HepG2 (cell line): ENCODE data around the gene ZNF132. TPM values are rescaled to one million over a fixed set of nuclear protein-coding genes. Genes with fewer than 3 reads are reported as not detected.
A peak's percentile ranks its signal among the peaks of the same experiment; 100 is the strongest.

ENCODE experiments used
- BCLAF1 ChIP-seq: fragments of 450-650 bp; IDR thresholded peaks from 2 replicates; pipeline ENCODE4 v1.6.1; 2017; ENCODE audit warnings: mild to moderate bottlenecking
- CBX2 ChIP-seq, 2 experiments: fragments of 200-600 bp in 1 of 2; sonication (generic); formaldehyde crosslinking in 1 of 2; IDR thresholded peaks; 2 replicates each; pipeline versions ENCODE4 v1.7.0 to v1.8.1; 2018 to 2022; ENCODE audit warnings: low read depth in 2 of 2, low read length in 1 of 2, mild to moderate bottlenecking in 1 of 2, missing genetic modification reagents in 1 of 2
- DBP ChIP-seq: sonication (generic); formaldehyde crosslinking; IDR thresholded peaks from 2 replicates; pipeline ENCODE4 v1.4.0; 2020; ENCODE audit warnings: missing genetic modification reagents; ENCODE audit errors: not compliant biosample characterization
- DMAP1 ChIP-seq: IDR thresholded peaks from 2 replicates; pipeline ENCODE4 v1.6.1; 2016
- DPF2 ChIP-seq: sonication (generic); formaldehyde crosslinking; IDR thresholded peaks from 2 replicates; pipeline ENCODE4 v1.4.0; 2020; ENCODE audit warnings: mild to moderate bottlenecking, low read depth, missing genetic modification reagents, borderline replicate concordance
- E2F2 ChIP-seq: sonication (generic); formaldehyde crosslinking; IDR thresholded peaks from 2 replicates; pipeline ENCODE4 v1.4.0; 2020; ENCODE audit warnings: missing genetic modification reagents, borderline replicate concordance
- GTF2F1 ChIP-seq: fragments of 150-350 bp; IDR thresholded peaks from 2 replicates; pipeline ENCODE4 v1.6.1; 2014; ENCODE audit warnings: low read length
- HES4 ChIP-seq: sonication (generic); formaldehyde crosslinking; IDR thresholded peaks from 2 replicates; pipeline ENCODE4 v1.9.0; 2021; ENCODE audit warnings: mild to moderate bottlenecking, missing genetic modification reagents, borderline replicate concordance
- HMGA1 ChIP-seq: sonication (generic); formaldehyde crosslinking; conservative IDR thresholded peaks from 2 replicates; pipeline ENCODE4 v1.4.0; 2020; ENCODE audit warnings: missing genetic modification reagents
- IRF2 ChIP-seq: IDR thresholded peaks from 2 replicates; pipeline ENCODE4 v1.6.1; 2018; ENCODE audit warnings: missing genetic modification reagents, missing compliant biosample characterization
- KLF12 ChIP-seq: sonication (generic); formaldehyde crosslinking; IDR thresholded peaks from 2 replicates; pipeline ENCODE4 v1.4.0; 2020; ENCODE audit warnings: missing genetic modification reagents, borderline replicate concordance
- NFE2 ChIP-seq: sonication (generic); formaldehyde crosslinking; IDR thresholded peaks from 2 replicates; pipeline ENCODE4 v1.4.0; 2020; ENCODE audit warnings: missing genetic modification reagents
- ONECUT2 ChIP-seq: sonication (generic); formaldehyde crosslinking; IDR thresholded peaks from 2 replicates; pipeline ENCODE4 v1.4.0; 2020; ENCODE audit warnings: missing genetic modification reagents
- SRY ChIP-seq: sonication (generic); formaldehyde crosslinking; IDR thresholded peaks from 2 replicates; pipeline ENCODE4 v1.8.0; 2022; ENCODE audit warnings: mild to moderate bottlenecking, missing genetic modification reagents
- THRA ChIP-seq: sonication (generic); formaldehyde crosslinking; IDR thresholded peaks from 2 replicates; pipeline ENCODE4 v1.4.0; 2020; ENCODE audit warnings: missing genetic modification reagents, borderline replicate concordance
- TSC22D2 ChIP-seq: sonication (generic); formaldehyde crosslinking; IDR thresholded peaks from 2 replicates; pipeline ENCODE4 v1.5.1; 2020; ENCODE audit warnings: missing genetic modification reagents, mild to moderate bottlenecking, borderline replicate concordance
- ZMAT3 ChIP-seq: sonication (generic); formaldehyde crosslinking; conservative IDR thresholded peaks from 2 replicates; pipeline ENCODE4 v1.7.0; 2021; ENCODE audit warnings: missing genetic modification reagents
- ZNF180 ChIP-seq: sonication (generic); formaldehyde crosslinking; IDR thresholded peaks from 2 replicates; pipeline ENCODE4 v1.4.0; 2020; ENCODE audit warnings: low read depth, missing genetic modification reagents, borderline replicate concordance
- ZNF550 ChIP-seq: sonication (generic); formaldehyde crosslinking; IDR thresholded peaks from 2 replicates; pipeline ENCODE4 v1.4.0; 2020; ENCODE audit warnings: mild to moderate bottlenecking, missing genetic modification reagents, borderline replicate concordance
- ZNF563 ChIP-seq: sonication (generic); formaldehyde crosslinking; IDR thresholded peaks from 2 replicates; pipeline ENCODE4 v1.8.0; 2022; ENCODE audit warnings: mild to moderate bottlenecking, moderate library complexity, missing genetic modification reagents
- ZNF720 ChIP-seq: sonication (generic); formaldehyde crosslinking; IDR thresholded peaks from 2 replicates; pipeline ENCODE4 v1.4.0; 2020; ENCODE audit warnings: missing genetic modification reagents
- ZUFSP ChIP-seq: sonication (generic); formaldehyde crosslinking; IDR thresholded peaks from 2 replicates; pipeline ENCODE4 v1.9.0; 2021; ENCODE audit warnings: missing genetic modification reagents, mild to moderate bottlenecking, borderline replicate concordance
- polyA plus RNA-seq, 8 experiments: library from polyadenylated mRNA; depleted of rRNA in 3 of 8; stranded (reverse) in 7 of 8; unstranded in 1 of 8; fragments of >200 nt; fragmentation: Illumina TruSeq in 4 of 8; extraction: Trizol in 4 of 8; gene quantifications; 2 replicates each; pipeline versions ENCODE4 v1.2.1 to v1.2.3, GENCODE V29; 2011 to 2016; ENCODE audit warnings: low read depth in 4 of 8, missing spikeins in 1 of 8, mixed read lengths in 1 of 8; ENCODE audit not compliant: insufficient read depth in 1 of 8
- total RNA-seq, 5 experiments: library from RNA; depleted of rRNA; stranded (reverse); fragments of >200 nt; fragmentation: Illumina TruSeq; extraction: Trizol; gene quantifications; 2 replicates each; pipeline ENCODE4 v1.2.3, GENCODE V29; 2016; ENCODE audit warnings: low read depth in 1 of 5

The ZNF132 gene
- total and polyA plus RNA-seq, 2 of the 13 experiments (the other 11 are each of a cell fraction or from before 2014, with no cell fraction given) = not detected

GRCh38 chr19:58451358-58452101 lies 11.6 kb upstream of the ZNF132 start, which contains the start of gene ZNF324B (continued):
- TF ChIP-seq THRA (CRISPR knock-in tag) (no peak), SRY (CRISPR knock-in tag) (no peak), NFE2 (CRISPR knock-in tag) (no peak), GTF2F1 (no peak), ONECUT2 (CRISPR knock-in tag) (no peak), DMAP1 (CRISPR knock-in tag) (peak; percentile 33; the same call in 1 of the 2 replicates), ZUFSP (CRISPR knock-in tag) (no peak), HES4 (CRISPR knock-in tag) (peak; percentile 49; the same call in 1 of the 2 replicates), DPF2 (no peak), E2F2 (0 out of 2 replicates have a peak, but pooled peaks have one; percentile 66), KLF12 (CRISPR knock-in tag) (no peak), CBX2 (IDR thresholded peaks at IDR 0.05; ENCODE audit: low read depth, low read length) (no peak), CBX2 (CRISPR knock-in tag; IDR thresholded peaks at IDR 0.05; ENCODE audit: low read depth) (no peak), ZNF720 (CRISPR knock-in tag) (no peak), ZNF180 (CRISPR knock-in tag) (no peak), TSC22D2 (CRISPR knock-in tag) (no peak), ZNF550 (CRISPR knock-in tag) (no peak), HMGA1 (no peak), IRF2 (CRISPR knock-in tag) (peak; percentile 63; the same call in 1 of the 2 replicates), BCLAF1 (no peak), ZNF563 (CRISPR knock-in tag) (peak; percentile 89; the same call in 1 of the 2 replicates), DBP (CRISPR knock-in tag) (no peak), ZMAT3 (no peak)
